ENCODE data around the gene NOL8.

DNA sequence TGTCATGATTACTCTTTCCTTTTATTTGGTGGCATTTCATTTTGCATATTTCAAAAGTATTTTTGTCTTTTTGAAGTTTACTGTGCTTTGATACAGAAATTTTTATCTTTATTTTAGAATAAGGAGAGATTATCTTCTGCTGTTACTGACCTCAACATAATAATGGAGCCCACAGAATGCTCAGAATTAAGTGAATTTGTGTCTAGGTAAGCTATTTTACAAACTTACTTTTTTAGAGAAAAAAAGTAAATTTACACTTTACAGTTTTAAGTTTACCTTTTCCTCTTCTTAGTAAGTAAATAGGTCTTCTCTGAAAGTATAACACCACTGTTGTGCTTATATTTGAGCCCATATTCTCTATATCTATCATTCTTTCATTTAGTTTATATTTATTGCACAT, 20.4 kb upstream of the NOL8 start:
- TF ChIP-seq, protein P1, sequence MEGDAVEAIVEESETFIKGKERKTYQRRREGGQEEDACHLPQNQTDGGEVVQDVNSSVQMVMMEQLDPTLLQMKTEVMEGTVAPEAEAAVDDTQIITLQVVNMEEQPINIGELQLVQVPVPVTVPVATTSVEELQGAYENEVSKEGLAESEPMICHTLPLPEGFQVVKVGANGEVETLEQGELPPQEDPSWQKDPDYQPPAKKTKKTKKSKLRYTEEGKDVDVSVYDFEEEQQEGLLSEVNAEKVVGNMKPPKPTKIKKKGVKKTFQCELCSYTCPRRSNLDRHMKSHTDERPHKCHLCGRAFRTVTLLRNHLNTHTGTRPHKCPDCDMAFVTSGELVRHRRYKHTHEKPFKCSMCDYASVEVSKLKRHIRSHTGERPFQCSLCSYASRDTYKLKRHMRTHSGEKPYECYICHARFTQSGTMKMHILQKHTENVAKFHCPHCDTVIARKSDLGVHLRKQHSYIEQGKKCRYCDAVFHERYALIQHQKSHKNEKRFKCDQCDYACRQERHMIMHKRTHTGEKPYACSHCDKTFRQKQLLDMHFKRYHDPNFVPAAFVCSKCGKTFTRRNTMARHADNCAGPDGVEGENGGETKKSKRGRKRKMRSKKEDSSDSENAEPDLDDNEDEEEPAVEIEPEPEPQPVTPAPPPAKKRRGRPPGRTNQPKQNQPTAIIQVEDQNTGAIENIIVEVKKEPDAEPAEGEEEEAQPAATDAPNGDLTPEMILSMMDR (conservative IDR thresholded peaks at IDR 0.05 in 1 of 2, IDR thresholded peaks at IDR 0.05 in 1 of 2; ENCODE audit: low read depth in 1 of 2, low read length in 2 of 2) = no peak
- TF ChIP-seq EZH2 (IDR thresholded peaks at IDR 0.05; ENCODE audit: low read length, missing control alignments) = no peak
